PC-3 (cell line): ENCODE data around the gene PSAPL1.

ENCODE experiments used
- EZH2 ChIP-seq: fragments of 300-600 bp; sonication (generic); IDR thresholded peaks from one replicate; pipeline ENCODE4 v1.6.1; 2017; ENCODE audit warnings: antibody characterized with exemption, mild to moderate bottlenecking, low read length; ENCODE audit not compliant: unreplicated experiment
- EZH2phosphoT487 ChIP-seq: fragments of 300-600 bp; sonication (generic); IDR thresholded peaks from 2 replicates; pipeline ENCODE4 v1.6.1; 2018; ENCODE audit warnings: mild to moderate bottlenecking, antibody characterized with exemption, low read length, borderline replicate concordance
- TF ChIP-seq, protein P1 (sequence below): fragments of 300-600 bp; sonication (generic); conservative IDR thresholded peaks from 2 replicates; pipeline ENCODE4 v1.5.1; 2017; ENCODE audit warnings: antibody characterized with exemption, low read depth, mild to moderate bottlenecking, low read length

DNA sequence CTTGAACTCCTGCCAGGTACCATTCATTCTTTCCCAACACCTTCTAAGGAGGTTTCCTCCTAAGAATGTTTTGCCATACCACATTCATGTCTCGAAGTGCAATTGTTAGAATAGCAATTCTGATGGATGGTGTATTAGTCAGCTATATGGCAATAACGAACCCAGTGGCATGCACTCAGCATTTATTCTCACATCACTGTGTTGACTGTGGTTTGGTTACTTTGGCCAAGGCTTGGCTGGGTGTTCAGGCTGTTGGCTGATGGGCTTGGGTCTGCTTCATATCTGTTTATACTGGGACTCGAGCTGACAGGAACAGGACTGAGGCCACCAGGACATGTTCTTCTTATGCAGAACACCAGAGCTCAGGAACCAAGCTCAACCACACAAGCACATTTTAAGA, 31.7 kb downstream of the PSAPL1 start:
- TF ChIP-seq, protein P1, sequence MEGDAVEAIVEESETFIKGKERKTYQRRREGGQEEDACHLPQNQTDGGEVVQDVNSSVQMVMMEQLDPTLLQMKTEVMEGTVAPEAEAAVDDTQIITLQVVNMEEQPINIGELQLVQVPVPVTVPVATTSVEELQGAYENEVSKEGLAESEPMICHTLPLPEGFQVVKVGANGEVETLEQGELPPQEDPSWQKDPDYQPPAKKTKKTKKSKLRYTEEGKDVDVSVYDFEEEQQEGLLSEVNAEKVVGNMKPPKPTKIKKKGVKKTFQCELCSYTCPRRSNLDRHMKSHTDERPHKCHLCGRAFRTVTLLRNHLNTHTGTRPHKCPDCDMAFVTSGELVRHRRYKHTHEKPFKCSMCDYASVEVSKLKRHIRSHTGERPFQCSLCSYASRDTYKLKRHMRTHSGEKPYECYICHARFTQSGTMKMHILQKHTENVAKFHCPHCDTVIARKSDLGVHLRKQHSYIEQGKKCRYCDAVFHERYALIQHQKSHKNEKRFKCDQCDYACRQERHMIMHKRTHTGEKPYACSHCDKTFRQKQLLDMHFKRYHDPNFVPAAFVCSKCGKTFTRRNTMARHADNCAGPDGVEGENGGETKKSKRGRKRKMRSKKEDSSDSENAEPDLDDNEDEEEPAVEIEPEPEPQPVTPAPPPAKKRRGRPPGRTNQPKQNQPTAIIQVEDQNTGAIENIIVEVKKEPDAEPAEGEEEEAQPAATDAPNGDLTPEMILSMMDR = no peak
- TF ChIP-seq EZH2 (no peak), EZH2phosphoT487 (no peak)
